Uterus (tissue), 4 donors: ENCODE data around the gene RPS15. TPM values are rescaled to one million over a fixed set of nuclear protein-coding genes. Genes with fewer than 3 reads are reported as not detected.
A peak's percentile ranks its signal among the peaks of the same experiment; 100 is the strongest.
"Not testable (repeated sequence)": the region's sequence is repeated elsewhere in the genome, so short reads cannot be mapped to it uniquely, and the experiment has no call there.

ENCODE experiments used
- DNase-seq, 2 donors: peaks; one replicate each; pipeline ENCODE4 v3.0.0-alpha.2; 2019 to 2020
- H3K27ac ChIP-seq, 2 donors: fragments of 200-600 bp; sonication (generic); 1 replicate in 1 of 2; 2 replicates in 1 of 2; pipeline ENCODE4 v1.5.1; 2016 to 2018
- H3K27me3 ChIP-seq, 2 donors: fragments of 200-600 bp; sonication (generic); one replicate each; pipeline ENCODE4 v1.5.1; 2018 to 2019; ENCODE audit warnings: control low read depth in 1 of 2
- H3K36me3 ChIP-seq, 2 donors: fragments of 200-600 bp; sonication (generic); one replicate each; pipeline ENCODE4 v1.5.1; 2019; ENCODE audit warnings: control low read depth in 1 of 2
- H3K4me1 ChIP-seq, 2 donors: fragments of 200-600 bp; sonication (generic); one replicate each; pipeline ENCODE4 v1.5.1; 2018 to 2019; ENCODE audit warnings: control low read depth in 1 of 2
- H3K4me3 ChIP-seq, 2 donors: fragments of 200-600 bp; sonication (generic); 1 replicate in 1 of 2; 2 replicates in 1 of 2; pipeline ENCODE4 v1.5.1; 2018 to 2019; ENCODE audit warnings: mild to moderate bottlenecking in 1 of 2
- H3K9me3 ChIP-seq, 2 donors: fragments of 200-600 bp; sonication (generic); one replicate each; pipeline ENCODE4 v1.5.1; 2019; ENCODE audit warnings: control low read depth in 1 of 2
- POLR2A ChIP-seq, 2 donors: fragments of 450-650 bp; IDR thresholded peaks; one replicate each; pipeline ENCODE4 v1.6.1; 2016; ENCODE audit warnings: antibody characterized with exemption in 2 of 2, mild to moderate bottlenecking in 1 of 2, moderate library complexity in 1 of 2
- intact Hi-C: fragments of 100-400 bp; cut with DNase I; formaldehyde crosslinking; loops from one replicate; pipeline ENCODE4 v1.15.1; 2023; ENCODE audit warnings: low total_unique reads
- total RNA-seq, 4 donors: library from RNA; depleted of rRNA in 3 of 4; stranded (reverse); fragments of >200 nt in 3 of 4; gene quantifications; one replicate each; pipeline versions ENCODE4 v1.1.0 to v1.2.4, GENCODE V29; 2014 to 2023
- TF ChIP-seq, protein P1 (sequence below), 4 experiments: fragments of 200-600 bp in 2 of 4; fragments of 450-650 bp in 2 of 4; sonication (generic) in 2 of 4; IDR thresholded peaks; one replicate each; pipeline ENCODE4 v1.5.1; 2016 to 2019; ENCODE audit warnings: antibody characterized with exemption in 4 of 4, mild to moderate bottlenecking in 2 of 4, moderate library complexity in 1 of 4
- donor health status: DM: yes; HTN: yes; CAD: no.

Gene RPS15
- total RNA-seq, 4 donors from 2014 or later = 648 to 5,728 (median 1,854) TPM

DNA sequence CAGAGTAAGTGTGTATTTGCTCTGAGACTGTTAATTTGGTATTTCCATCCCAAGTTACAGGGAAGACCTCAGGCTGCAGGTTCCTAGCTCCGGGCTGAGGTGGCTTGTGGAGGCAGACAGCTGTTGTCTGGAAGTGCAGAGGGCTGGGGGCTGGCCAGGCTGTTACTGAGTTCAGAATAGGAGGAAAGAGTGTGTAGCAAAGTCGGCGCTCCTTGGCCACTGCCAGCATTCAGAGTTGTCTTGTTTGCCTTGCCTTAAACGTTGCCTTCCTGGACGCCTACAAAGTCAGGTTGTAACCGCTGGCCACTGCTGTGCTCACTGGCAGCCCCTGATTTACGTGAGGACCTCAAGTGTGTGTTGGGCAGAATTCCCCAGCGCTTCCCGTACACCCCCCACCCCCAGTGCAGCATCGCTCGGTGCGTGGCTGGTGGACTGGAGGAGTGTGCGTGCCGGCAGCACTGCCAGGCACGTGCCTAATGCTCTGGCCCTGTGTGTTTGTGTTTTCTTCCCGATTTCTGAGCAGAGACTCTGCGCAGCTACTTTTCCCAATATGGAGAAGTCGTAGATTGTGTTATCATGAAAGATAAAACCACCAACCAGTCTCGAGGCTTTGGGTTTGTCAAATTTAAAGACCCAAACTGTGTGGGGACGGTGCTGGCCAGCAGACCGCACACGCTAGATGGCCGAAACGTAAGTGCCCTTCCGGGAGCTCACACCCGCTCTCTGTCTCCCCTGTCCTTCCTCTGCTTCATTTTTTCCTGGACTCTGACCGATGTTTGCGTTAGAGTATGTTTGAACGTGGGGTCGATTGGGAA is 20.3 kb upstream of the RPS15 start:
- H3K4me1 ChIP-seq = peaks cover 16 to 34% of the 10 kb centered on the region in 2 donors
- H3K9me3 ChIP-seq = no peaks in the 10 kb centered on the region
- no peak overlapping the region for H3K4me3 ChIP-seq
- H3K27me3 ChIP-seq = no peaks in the 10 kb centered on the region
- peak in 1 of 2 donors; percentile 56 for DNase-seq
- TF ChIP-seq, protein P1, sequence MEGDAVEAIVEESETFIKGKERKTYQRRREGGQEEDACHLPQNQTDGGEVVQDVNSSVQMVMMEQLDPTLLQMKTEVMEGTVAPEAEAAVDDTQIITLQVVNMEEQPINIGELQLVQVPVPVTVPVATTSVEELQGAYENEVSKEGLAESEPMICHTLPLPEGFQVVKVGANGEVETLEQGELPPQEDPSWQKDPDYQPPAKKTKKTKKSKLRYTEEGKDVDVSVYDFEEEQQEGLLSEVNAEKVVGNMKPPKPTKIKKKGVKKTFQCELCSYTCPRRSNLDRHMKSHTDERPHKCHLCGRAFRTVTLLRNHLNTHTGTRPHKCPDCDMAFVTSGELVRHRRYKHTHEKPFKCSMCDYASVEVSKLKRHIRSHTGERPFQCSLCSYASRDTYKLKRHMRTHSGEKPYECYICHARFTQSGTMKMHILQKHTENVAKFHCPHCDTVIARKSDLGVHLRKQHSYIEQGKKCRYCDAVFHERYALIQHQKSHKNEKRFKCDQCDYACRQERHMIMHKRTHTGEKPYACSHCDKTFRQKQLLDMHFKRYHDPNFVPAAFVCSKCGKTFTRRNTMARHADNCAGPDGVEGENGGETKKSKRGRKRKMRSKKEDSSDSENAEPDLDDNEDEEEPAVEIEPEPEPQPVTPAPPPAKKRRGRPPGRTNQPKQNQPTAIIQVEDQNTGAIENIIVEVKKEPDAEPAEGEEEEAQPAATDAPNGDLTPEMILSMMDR (IDR thresholded peaks at IDR 0.05) = no peak
- no peak for TF ChIP-seq POLR2A (IDR thresholded peaks at IDR 0.05)
- intact Hi-C loops = no loop called here
- H3K27ac ChIP-seq = peak overlapping the region; percentile 78 to 86
- no peaks in the 10 kb centered on the region for H3K36me3 ChIP-seq

DNA sequence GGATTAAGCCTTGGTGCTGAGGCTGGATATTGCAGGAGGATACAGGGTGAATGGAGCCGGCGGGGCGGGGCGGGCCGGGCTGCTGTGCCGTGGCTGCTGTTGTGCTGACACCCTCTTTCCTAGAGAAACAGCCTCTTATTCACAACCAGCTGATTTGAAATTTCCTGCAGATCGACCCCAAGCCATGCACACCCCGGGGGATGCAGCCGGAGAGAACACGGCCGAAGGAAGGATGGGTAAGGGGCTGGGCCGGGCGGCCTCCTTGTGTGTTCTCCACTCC is 19.8 kb upstream of the RPS15 start:
- Histone ChIP-seq H3K9me3 (no peaks in the 10 kb centered on the region), H3K27ac (peak overlapping the region; percentile 78 to 86), H3K27me3 (no peaks in the 10 kb centered on the region), H3K36me3 (no peaks in the 10 kb centered on the region), H3K4me1 (peaks cover 17 to 32% of the 10 kb centered on the region in 2 donors), H3K4me3 (no peak overlapping the region)
- intact Hi-C loops = no loop called here
- DNase-seq = no peak
- TF ChIP-seq POLR2A (IDR thresholded peaks at IDR 0.05) = no peak
- TF ChIP-seq, protein P1 (IDR thresholded peaks at IDR 0.05) = no peak

DNA sequence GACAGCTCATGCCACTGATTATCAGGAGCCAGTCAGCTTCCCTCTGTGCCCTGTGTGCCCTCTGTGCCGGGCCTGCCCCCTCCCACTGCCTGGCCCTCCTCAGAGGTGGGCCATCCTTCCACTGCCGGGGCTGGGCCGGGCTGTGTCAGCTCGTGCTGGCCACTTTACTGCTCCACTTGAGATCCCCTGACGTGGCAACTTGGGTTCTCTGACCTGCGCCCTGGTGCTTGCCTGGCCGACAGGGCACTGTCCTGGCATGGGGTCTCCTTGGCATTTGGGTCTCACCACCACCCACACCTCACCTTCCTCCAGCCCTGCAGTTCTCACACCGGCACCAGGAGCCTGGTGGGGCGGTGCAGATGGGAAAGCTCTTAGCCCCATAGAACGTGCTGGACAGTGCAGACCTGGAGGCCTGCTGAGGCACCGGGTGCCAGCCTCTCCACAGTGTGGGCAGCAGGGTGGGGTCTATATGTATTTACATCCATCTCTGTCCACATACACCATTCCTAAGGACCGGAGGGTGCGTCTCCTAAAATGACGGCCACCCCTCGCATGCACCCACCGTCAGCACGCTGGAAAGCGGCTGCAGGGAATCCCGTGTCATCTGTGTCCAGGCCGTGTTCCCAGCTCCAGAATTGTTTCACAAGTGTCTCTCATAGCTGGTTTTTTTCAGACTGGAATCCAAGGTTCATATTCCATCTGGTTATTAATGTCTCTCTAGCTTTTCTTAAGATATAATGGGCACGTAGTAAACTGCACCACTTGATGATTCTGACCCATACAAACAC is 19.1 kb upstream of the RPS15 start:
- intact Hi-C loops = no loop called here
- peak overlapping the region in 1 of 2 donors; percentile 86 for H3K27ac ChIP-seq
- H3K9me3 ChIP-seq = no peaks in the 10 kb centered on the region
- H3K4me1 ChIP-seq = peaks cover 17 to 32% of the 10 kb centered on the region in 2 donors
- no peaks in the 10 kb centered on the region for H3K27me3 ChIP-seq
- no peaks in the 10 kb centered on the region for H3K36me3 ChIP-seq
- DNase-seq = no peak
- no peak for TF ChIP-seq POLR2A (IDR thresholded peaks at IDR 0.05)
- no peak overlapping the region for H3K4me3 ChIP-seq

DNA sequence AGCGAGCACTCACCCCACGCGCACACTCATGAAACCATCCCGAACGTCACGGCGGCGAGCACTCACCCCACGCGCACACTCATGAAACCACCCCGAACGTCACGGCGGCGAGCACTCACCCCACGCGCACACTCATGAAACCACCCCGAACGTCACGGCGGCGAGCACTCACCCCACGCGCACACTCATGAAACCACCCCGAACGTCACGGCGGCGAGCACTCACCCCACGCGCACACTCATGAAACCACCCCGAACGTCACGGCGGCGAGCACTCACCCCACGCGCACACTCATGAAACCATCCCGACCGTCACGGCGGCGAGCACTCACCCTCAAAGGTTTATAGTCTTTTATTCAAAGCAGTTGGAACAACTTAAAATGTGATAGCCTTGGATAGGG is 18.1 kb upstream of the RPS15 start:
- DNase-seq, H3K36me3 ChIP-seq, H3K27me3 ChIP-seq, H3K4me3 ChIP-seq, intact Hi-C loops, H3K9me3 ChIP-seq, H3K27ac ChIP-seq: not testable (repeated sequence)
- H3K4me1 ChIP-seq = peaks cover 17 to 32% of the 10 kb centered on the region in 2 donors

DNA sequence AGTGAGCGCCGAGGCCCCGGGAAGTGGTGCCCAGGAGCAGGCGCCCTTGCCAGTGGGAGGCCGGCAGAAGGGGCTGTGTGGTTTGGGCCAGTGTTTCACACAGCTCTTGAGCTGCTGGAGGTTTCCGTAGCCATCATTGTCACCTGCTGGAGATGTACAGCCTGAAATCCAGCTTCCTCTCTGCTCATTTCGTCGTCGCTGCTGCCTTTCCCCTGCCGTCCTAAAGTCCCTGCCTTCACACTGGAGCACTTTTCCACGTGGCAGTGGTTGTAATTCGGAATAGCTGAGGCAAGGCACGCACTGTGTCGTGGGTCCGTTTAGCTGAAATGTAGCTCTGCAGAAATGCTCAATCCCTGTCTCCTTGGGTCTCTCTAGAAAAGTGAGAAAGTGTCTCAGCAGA is 17.6 kb upstream of the RPS15 start:
- peaks cover 17 to 30% of the 10 kb centered on the region in 2 donors for H3K4me1 ChIP-seq
- no peak for DNase-seq
- H3K27me3 ChIP-seq = no peaks in the 10 kb centered on the region
- no peak overlapping the region for H3K4me3 ChIP-seq
- no peak overlapping the region for H3K27ac ChIP-seq
- no peaks in the 10 kb centered on the region for H3K9me3 ChIP-seq
- TF ChIP-seq, protein P1 (IDR thresholded peaks at IDR 0.05) = no peak
- TF ChIP-seq POLR2A (IDR thresholded peaks at IDR 0.05) = no peak
- H3K36me3 ChIP-seq = no peaks in the 10 kb centered on the region
- intact Hi-C loops = no loop called here
